ENCODE results near the gene C10orf95.

DNA sequence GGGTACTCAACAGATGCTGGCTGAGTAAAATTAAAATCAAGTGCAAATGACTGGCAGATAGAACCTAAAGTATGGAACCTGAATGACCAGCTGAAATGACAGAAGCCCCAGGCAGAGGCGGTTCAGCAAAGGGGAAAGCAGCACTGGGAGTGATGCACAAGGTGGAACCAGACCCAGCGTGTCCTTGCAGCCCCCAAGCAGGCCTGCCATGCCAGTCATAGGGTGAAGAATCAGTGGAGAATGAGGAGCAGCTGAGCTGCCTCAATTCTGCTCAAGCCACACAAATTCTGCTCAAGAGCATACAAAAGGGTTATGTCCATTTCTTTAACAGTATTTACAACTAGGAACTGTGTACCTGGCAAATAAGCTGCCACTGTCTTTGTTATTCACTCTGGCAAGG is 42.4 kb upstream of the C10orf95 start:
- TF ChIP-seq, protein P1, sequence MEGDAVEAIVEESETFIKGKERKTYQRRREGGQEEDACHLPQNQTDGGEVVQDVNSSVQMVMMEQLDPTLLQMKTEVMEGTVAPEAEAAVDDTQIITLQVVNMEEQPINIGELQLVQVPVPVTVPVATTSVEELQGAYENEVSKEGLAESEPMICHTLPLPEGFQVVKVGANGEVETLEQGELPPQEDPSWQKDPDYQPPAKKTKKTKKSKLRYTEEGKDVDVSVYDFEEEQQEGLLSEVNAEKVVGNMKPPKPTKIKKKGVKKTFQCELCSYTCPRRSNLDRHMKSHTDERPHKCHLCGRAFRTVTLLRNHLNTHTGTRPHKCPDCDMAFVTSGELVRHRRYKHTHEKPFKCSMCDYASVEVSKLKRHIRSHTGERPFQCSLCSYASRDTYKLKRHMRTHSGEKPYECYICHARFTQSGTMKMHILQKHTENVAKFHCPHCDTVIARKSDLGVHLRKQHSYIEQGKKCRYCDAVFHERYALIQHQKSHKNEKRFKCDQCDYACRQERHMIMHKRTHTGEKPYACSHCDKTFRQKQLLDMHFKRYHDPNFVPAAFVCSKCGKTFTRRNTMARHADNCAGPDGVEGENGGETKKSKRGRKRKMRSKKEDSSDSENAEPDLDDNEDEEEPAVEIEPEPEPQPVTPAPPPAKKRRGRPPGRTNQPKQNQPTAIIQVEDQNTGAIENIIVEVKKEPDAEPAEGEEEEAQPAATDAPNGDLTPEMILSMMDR (IDR thresholded peaks at IDR 0.05) = no peak
- TF ChIP-seq POLR2AphosphoS5 (IDR thresholded peaks at IDR 0.05) = no peak

Data from sigmoid colon (tissue), 4 donors.